Temporal lobe (tissue), 2 donors: ENCODE results near the gene KRTAP22-1. TPM values are rescaled to one million over a fixed set of nuclear protein-coding genes. Genes with fewer than 3 reads are reported as not detected.

ENCODE experiments used
- small RNA-seq: library from RNA; depleted of rRNA; stranded (forward); fragments of <200 nt; gene quantifications from one replicate; pipeline ENCODE3, GENCODE V24; 2014; ENCODE audit warnings: low replicate concordance
- total RNA-seq: library from RNA; depleted of rRNA; stranded (reverse); fragments of >200 nt; gene quantifications from one replicate; pipeline ENCODE4 v1.2.3, GENCODE V29; 2014

Gene KRTAP22-1
- total RNA-seq, 1 donor from 2014 or later, result not detected

Small RNAs within 50 kb of the gene (small RNA-seq; reads per million reads assigned to genes)
- gene KRTAP20-1 (not detected), gene KRTAP20-3 (not detected), gene KRTAP20-4 (not detected), gene KRTAP22-1 (not detected), gene KRTAP22-2 (not detected)

Other genes with a start within 250 kb of the KRTAP22-1 start
- gene KRTAP13-2, start 228.8 kb upstream of the KRTAP22-1 start, total RNA-seq, result not detected
- not detected for gene KRTAP13-1, start 205.1 kb upstream of the KRTAP22-1 start, total RNA-seq
- not detected for gene KRTAP13-3, start 175.2 kb upstream of the KRTAP22-1 start, total RNA-seq
- gene KRTAP13-4, start 170.9 kb upstream of the KRTAP22-1 start, total RNA-seq, result not detected
- gene KRTAP15-1, start 160.8 kb upstream of the KRTAP22-1 start, total RNA-seq, result not detected
- not detected for gene KRTAP19-1, start 120.7 kb upstream of the KRTAP22-1 start, total RNA-seq
- not detected for gene KRTAP19-2, start 113.7 kb upstream of the KRTAP22-1 start, total RNA-seq
- gene KRTAP19-3, start 109.1 kb upstream of the KRTAP22-1 start, total RNA-seq, result not detected
- not detected for gene KRTAP19-4, start 103.9 kb upstream of the KRTAP22-1 start, total RNA-seq
- not detected for gene KRTAP19-5, start 98.9 kb upstream of the KRTAP22-1 start, total RNA-seq
- not detected for gene KRTAP19-6, start 59.2 kb upstream of the KRTAP22-1 start, total RNA-seq
- not detected for gene KRTAP19-7, start 39.8 kb upstream of the KRTAP22-1 start, total RNA-seq
- not detected for gene KRTAP22-2, start 10.7 kb upstream of the KRTAP22-1 start, total RNA-seq
- not detected for gene KRTAP6-3, start 8.6 kb upstream of the KRTAP22-1 start, total RNA-seq
- not detected for gene KRTAP6-2, start 2.2 kb upstream of the KRTAP22-1 start, total RNA-seq
- not detected for gene KRTAP6-1, start 12.8 kb downstream of the KRTAP22-1 start, total RNA-seq
- not detected for gene KRTAP20-1, start 15.3 kb downstream of the KRTAP22-1 start, total RNA-seq
- not detected for gene KRTAP20-4, start 19.5 kb downstream of the KRTAP22-1 start, total RNA-seq
- not detected for gene KRTAP20-2, start 34.1 kb downstream of the KRTAP22-1 start, total RNA-seq
- not detected for gene KRTAP20-3, start 41.8 kb downstream of the KRTAP22-1 start, total RNA-seq
- not detected for gene KRTAP21-3, start 117.7 kb downstream of the KRTAP22-1 start, total RNA-seq
- not detected for gene KRTAP21-2, start 146.2 kb downstream of the KRTAP22-1 start, total RNA-seq
- not detected for gene KRTAP21-1, start 154.3 kb downstream of the KRTAP22-1 start, total RNA-seq
- not detected for gene KRTAP8-1, start 212.2 kb downstream of the KRTAP22-1 start, total RNA-seq
- not detected for gene KRTAP7-1, start 228.7 kb downstream of the KRTAP22-1 start, total RNA-seq